HEK293T (cell line): ENCODE results near the gene ITGA2.

Experiments used
- CTCF ChIA-PET: fragments of 350-600 bp; formaldehyde crosslinking; extraction: SDS; loops from one replicate; lab custom pipeline; 2021; ENCODE audit warnings: antibody characterized with exemption, inconsistent platforms; lab: Yijun Ruan, JAX
- POLR2A ChIA-PET: fragments of 350-600 bp; formaldehyde crosslinking; extraction: SDS; loops from one replicate; lab custom pipeline; 2020; ENCODE audit warnings: antibody characterized with exemption, inconsistent platforms; lab: Yijun Ruan, JAX
- DNase-seq: peaks from one replicate; pipeline ENCODE4 v3.0.0; 2012; ENCODE audit warnings: mixed read lengths; ENCODE audit errors: extremely low spot score
- ARNT ChIP-seq: fragments of 450-650 bp; IDR thresholded peaks from 2 replicates; pipeline ENCODE4 v1.6.1; 2017; ENCODE audit warnings: mild to moderate bottlenecking
- BHLHE40 ChIP-seq: fragments of 450-650 bp; IDR thresholded peaks from 2 replicates; pipeline ENCODE4 v1.6.1; 2016; ENCODE audit warnings: mild to moderate bottlenecking, moderate library complexity, borderline replicate concordance
- CTBP1 ChIP-seq: fragments of 450-650 bp; IDR thresholded peaks from 2 replicates; pipeline ENCODE4 v1.6.1; 2016; ENCODE audit warnings: borderline replicate concordance
- ELF4 ChIP-seq: fragments of 450-650 bp; IDR thresholded peaks from 2 replicates; pipeline ENCODE4 v1.6.1; 2017; ENCODE audit warnings: antibody characterized with exemption
- FOXA1 ChIP-seq: fragments of 450-650 bp; IDR thresholded peaks from 2 replicates; pipeline ENCODE4 v1.6.1; 2016; ENCODE audit warnings: mild to moderate bottlenecking
- FOXK2 ChIP-seq: fragments of 450-650 bp; IDR thresholded peaks from 2 replicates; pipeline ENCODE4 v1.6.1; 2016; ENCODE audit warnings: mild to moderate bottlenecking
- FOXM1 ChIP-seq: fragments of 450-650 bp; IDR thresholded peaks from 2 replicates; pipeline ENCODE4 v1.6.1; 2017; ENCODE audit warnings: mild to moderate bottlenecking, borderline replicate concordance
- HDGF ChIP-seq: fragments of 450-650 bp; IDR thresholded peaks from 2 replicates; pipeline ENCODE4 v1.6.1; 2017; ENCODE audit warnings: antibody characterized with exemption, borderline replicate concordance
- L3MBTL2 ChIP-seq: fragments of 450-650 bp; conservative IDR thresholded peaks from 2 replicates; pipeline ENCODE4 v1.6.1; 2016; ENCODE audit warnings: mild to moderate bottlenecking
- LEF1 ChIP-seq: fragments of 450-650 bp; IDR thresholded peaks from 2 replicates; pipeline ENCODE4 v1.6.1; 2017; ENCODE audit warnings: mild to moderate bottlenecking, borderline replicate concordance
- NFRKB ChIP-seq: fragments of 450-650 bp; IDR thresholded peaks from 2 replicates; pipeline ENCODE4 v1.6.1; 2016; ENCODE audit warnings: mild to moderate bottlenecking, moderate library complexity
- SP1 ChIP-seq: fragments of 450-650 bp; IDR thresholded peaks from 2 replicates; pipeline ENCODE4 v1.6.1; 2017
- SUZ12 ChIP-seq: fragments of 450-650 bp; IDR thresholded peaks from 2 replicates; pipeline ENCODE4 v1.6.1; 2016; ENCODE audit warnings: mild to moderate bottlenecking
- TARDBP ChIP-seq: fragments of 450-650 bp; IDR thresholded peaks from 2 replicates; pipeline ENCODE4 v1.6.1; 2016
- ZNF384 ChIP-seq: fragments of 450-650 bp; IDR thresholded peaks from 2 replicates; pipeline ENCODE4 v1.6.1; 2016
- TF ChIP-seq, protein P1 (sequence below): fragments of 450-650 bp; IDR thresholded peaks from 2 replicates; pipeline ENCODE4 v1.6.1; 2016

The ITGA2 gene

GRCh38 chr5:52999344-52999949 is 10.3 kb downstream of the ITGA2 start:
- TF ChIP-seq ELF4 = no peak
- DNase-seq = no peak
- ChIA-PET CTCF (no interaction called here), POLR2A (no interaction called here)

- TF ChIP-seq ELF4 (no peak), ARNT (no peak), FOXM1 (no peak), CTBP1 (no peak), SP1 (no peak), HDGF (no peak), TARDBP (no peak), L3MBTL2 (no peak), ZNF384 (no peak), SUZ12 (no peak), FOXK2 (no peak), BHLHE40 (no peak), NFRKB (no peak), LEF1 (no peak)
- TF ChIP-seq, protein P1, sequence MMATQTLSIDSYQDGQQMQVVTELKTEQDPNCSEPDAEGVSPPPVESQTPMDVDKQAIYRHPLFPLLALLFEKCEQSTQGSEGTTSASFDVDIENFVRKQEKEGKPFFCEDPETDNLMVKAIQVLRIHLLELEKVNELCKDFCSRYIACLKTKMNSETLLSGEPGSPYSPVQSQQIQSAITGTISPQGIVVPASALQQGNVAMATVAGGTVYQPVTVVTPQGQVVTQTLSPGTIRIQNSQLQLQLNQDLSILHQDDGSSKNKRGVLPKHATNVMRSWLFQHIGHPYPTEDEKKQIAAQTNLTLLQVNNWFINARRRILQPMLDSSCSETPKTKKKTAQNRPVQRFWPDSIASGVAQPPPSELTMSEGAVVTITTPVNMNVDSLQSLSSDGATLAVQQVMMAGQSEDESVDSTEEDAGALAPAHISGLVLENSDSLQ = no peak
- no peak for DNase-seq
These were observed 12.4 kb downstream of the ITGA2 start for GRCh38 chr5:53001541-53001940.

GRCh38 chr5:53002491-53002890 is 13.3 kb downstream of the ITGA2 start:
- DNase-seq = no peak
- POLR2A ChIA-PET = no interaction called here
- CTCF ChIA-PET = interaction anchor here (0.5 kb wide), 1 partner anchor 16 kb away, joined by 4 read pairs; no protein-coding TSS in a partner anchor
- no peak for TF ChIP-seq ZNF384
- no peak for TF ChIP-seq L3MBTL2
- TF ChIP-seq ELF4 = no peak
- TF ChIP-seq, protein P1 = no peak
- TF ChIP-seq SP1 = no peak
- TF ChIP-seq TARDBP = no peak

More at GRCh38 chr5:53001541-53001940, 12.4 kb downstream of the ITGA2 start:
- ChIA-PET POLR2A (no interaction called here), CTCF (no interaction called here)

DNA sequence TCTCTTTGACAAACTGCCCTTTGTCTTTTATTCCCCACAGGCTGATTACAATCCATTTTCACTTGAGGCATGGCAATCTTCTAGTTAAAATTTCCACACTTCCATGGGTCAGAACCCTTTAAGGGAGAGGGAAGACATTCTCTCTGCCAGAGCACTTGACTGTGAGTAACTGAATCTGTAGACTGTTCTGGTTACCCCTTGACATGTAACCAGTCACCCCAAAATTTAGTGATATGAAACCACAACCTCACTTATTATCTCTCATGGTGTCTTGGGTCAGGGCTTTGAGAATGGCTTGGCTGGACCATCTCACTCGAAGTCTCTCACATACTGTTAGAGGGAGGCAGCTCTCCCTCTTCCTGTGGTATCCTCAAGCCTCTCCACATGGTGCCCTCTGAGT is 14.0 kb downstream of the ITGA2 start:
- POLR2A ChIA-PET = no interaction called here
- CTCF ChIA-PET = no interaction called here
- DNase-seq = no peak
- TF ChIP-seq FOXM1 (no peak), SP1 (no peak), LEF1 (no peak), FOXK2 (no peak), TARDBP (no peak), NFRKB (no peak), ELF4 (no peak), ZNF384 (no peak), BHLHE40 (no peak), L3MBTL2 (no peak), CTBP1 (no peak)
- TF ChIP-seq, protein P1 = no peak

DNA sequence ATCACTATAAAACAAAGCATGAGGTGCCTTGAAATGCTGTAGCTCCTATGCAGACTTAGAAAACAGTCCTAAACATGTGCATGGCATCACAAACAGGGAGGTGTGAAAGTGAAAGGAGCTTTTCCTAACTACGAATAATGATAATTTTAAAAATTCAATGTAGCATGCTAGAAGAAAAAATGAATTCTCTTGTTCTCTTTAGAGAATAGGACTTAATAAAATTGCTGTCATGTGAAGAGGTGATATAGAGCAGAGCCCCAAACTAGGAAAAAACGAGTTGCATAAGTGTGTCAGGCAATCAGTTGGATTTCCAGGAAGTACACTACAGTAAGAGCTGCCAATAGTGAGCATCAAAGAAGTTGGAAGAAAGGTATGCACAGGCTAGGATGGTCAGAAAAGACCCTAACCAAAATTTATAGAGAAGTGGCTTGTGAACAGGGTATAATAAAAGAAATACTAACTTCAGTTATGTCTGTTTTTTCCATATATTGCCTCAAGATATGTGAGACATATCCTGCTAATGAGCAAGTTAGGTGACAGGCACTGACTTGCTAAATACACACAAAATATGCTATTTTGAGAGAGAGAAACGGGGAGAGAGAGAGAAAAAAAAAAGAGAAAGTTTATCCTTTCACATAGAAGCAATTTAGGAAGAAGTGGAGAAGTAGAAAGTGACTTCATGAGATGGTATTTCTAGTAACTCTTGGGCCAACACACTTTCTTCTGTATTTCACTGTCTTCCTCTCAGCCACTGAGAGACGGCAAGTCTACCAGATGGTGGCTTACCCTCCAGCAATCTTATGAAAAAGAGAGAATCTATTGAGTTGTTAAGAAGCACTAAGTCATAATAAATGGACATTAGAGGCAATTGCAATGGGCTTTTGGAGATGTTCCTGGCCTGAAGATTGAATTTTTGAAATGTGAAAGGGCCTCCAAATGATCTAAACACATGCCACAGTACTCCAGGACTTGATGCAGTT is 18.0 kb downstream of the ITGA2 start:
- no peak for TF ChIP-seq FOXA1
- TF ChIP-seq L3MBTL2 = no peak
- TF ChIP-seq FOXK2 = no peak
- TF ChIP-seq BHLHE40 = no peak
- ChIA-PET POLR2A (interaction anchor here (1.2 kb wide), 1 partner anchor 9 kb away, joined by 3 read pairs; no protein-coding TSS in a partner anchor), CTCF (interaction anchor here (1.2 kb wide), 1 partner anchor 29 kb away, joined by 3 read pairs; no protein-coding TSS in a partner anchor)
- DNase-seq = no peak

- ChIA-PET POLR2A (no interaction called here), CTCF (no interaction called here)
- TF ChIP-seq HDGF (no peak), FOXA1 (no peak), TARDBP (no peak), SP1 (no peak), ARNT (no peak), FOXM1 (no peak), NFRKB (no peak)
- no peak for DNase-seq
These were observed 19.6 kb downstream of the ITGA2 start for GRCh38 chr5:53008751-53009150.

DNA sequence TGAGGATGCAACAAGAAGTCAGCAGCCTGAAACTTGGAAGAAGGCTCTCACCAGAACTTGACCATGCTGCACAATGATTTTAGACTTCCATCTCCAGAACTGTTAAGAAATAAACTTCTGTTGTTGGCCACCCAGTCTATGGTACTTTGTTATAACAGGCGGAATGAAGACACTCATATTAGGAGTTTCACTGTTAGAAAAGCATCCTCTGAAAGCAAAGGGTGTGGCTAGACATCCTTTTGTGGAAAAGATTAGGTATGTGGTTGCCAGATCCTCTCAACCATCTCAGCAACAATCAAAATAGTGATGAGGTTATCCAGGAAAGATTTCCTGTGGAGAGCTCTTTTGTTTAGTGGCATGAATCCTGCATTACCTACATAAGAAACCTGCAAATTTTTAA is 20.7 kb downstream of the ITGA2 start:
- ChIA-PET POLR2A (no interaction called here), CTCF (no interaction called here)
- no peak for TF ChIP-seq HDGF
- TF ChIP-seq TARDBP = no peak
- no peak for TF ChIP-seq SUZ12
- TF ChIP-seq BHLHE40 = no peak
- no peak for TF ChIP-seq ZNF384
- TF ChIP-seq LEF1 = no peak
- no peak for TF ChIP-seq FOXM1
- no peak for TF ChIP-seq CTBP1
- TF ChIP-seq, protein P1 = no peak
- no peak for TF ChIP-seq L3MBTL2
- no peak for TF ChIP-seq SP1
- no peak for TF ChIP-seq ELF4
- TF ChIP-seq NFRKB = no peak
- TF ChIP-seq ARNT = no peak
- TF ChIP-seq FOXK2 = no peak
- no peak for DNase-seq
